GM12892 (cell line): ENCODE measurements around the gene B3GNT9.

ENCODE experiments used
- POLR2A ChIP-seq: IDR thresholded peaks from 2 replicates; pipeline ENCODE4 v1.6.1; 2011; ENCODE audit warnings: low read depth, low read length, control low read depth
- POLR2AphosphoS5 ChIP-seq: IDR thresholded peaks from 2 replicates; pipeline ENCODE4 v1.6.1; 2011; ENCODE audit warnings: low read depth, low read length, control low read depth
- TAF1 ChIP-seq: IDR thresholded peaks from 2 replicates; pipeline ENCODE4 v1.6.1; 2011; ENCODE audit warnings: low read depth, mild to moderate bottlenecking, control low read depth, low read length, borderline replicate concordance

DNA sequence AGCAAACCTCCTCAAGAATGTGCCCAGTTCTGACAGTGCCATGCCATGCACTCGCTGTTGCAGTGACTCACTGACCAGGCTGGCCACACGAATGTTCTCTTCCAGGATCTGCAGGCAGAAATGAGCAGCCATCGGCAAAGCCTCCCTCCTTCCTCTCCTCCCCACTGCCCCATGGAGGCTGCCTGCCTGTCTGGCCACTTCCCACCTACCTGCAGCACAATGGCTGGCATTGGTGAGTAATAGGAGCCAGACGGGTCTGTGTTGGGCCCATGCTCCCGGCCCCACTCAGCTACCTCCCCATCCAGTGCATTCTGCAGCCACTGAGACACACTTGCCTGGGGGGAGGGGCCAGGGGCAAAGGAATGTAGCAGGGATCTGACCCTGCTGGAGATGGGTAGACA, 35.8 kb upstream of the B3GNT9 start:
- TF ChIP-seq POLR2AphosphoS5: no peak
- TF ChIP-seq POLR2A: no peak
- no peak for TF ChIP-seq TAF1
